ENCODE data around the gene ANKRD11. TPM values are rescaled to one million over a fixed set of nuclear protein-coding genes. Genes with fewer than 3 reads are reported as not detected.
"Not testable (repeated sequence)": the region's sequence is repeated elsewhere in the genome, so short reads cannot be mapped to it uniquely, and the experiment has no call there.

The ANKRD11 gene
- total and polyA plus RNA-seq, 7 experiments from 2014 or later: 8.7 to 254 (median 239) TPM

GRCh38 chr16:89264800-89265550 is 225.4 kb downstream of the ANKRD11 start:
- ChIA-PET CTCF (no interaction called here), POLR2A (no interaction called here)
- ATAC-seq (no peak), DNase-seq (no peak)
- Mint-ChIP-seq H3K27me3 (no peaks in the 10 kb centered on the region), H3K27ac (peak overlapping the region in 4 of 9 donors; percentile 33 to 54 (median 37)), H3K4me1 (peaks cover 0 to 5% (median 0%) of the 10 kb centered on the region in 7 donors), H3K9me3 (peaks cover 0 to 7% (median 0%) of the 10 kb centered on the region in 11 donors), H3K4me3 (peak overlapping the region in 1 of 10 donors; percentile 35), H3K36me3 (peaks cover 0 to 10% (median 4%) of the 10 kb centered on the region in 5 donors)
- Histone ChIP-seq H3K27ac (ENCODE audit: low read depth, low read length) (no peak overlapping the region), H3K27me3 (ENCODE audit: control insufficient read depth in 2 of 2, insufficient read depth in 2 of 2, low read length in 2 of 2) (no peaks in the 10 kb centered on the region), H3K4me1 (ENCODE audit: control insufficient read depth in 2 of 2, insufficient read depth in 2 of 2, low read length in 2 of 2) (no peaks in the 10 kb centered on the region), H3K36me3 (ENCODE audit: control insufficient read depth in 2 of 3, insufficient read depth in 3 of 3, low read length in 3 of 3) (peaks cover 0 to 42% (median 4%) of the 10 kb centered on the region in 3 experiments), H3K9me3 (ENCODE audit: control insufficient read depth in 2 of 3, low read length in 3 of 3) (peaks cover 0 to 6% (median 0%) of the 10 kb centered on the region in 3 experiments), H3K4me3 (ENCODE audit: low read length) (no peak overlapping the region)
- intact Hi-C loops (cut with micrococcal nuclease): no loop called here

GRCh38 chr16:89261691-89262563 is 228.4 kb downstream of the ANKRD11 start:
- ChIA-PET CTCF (no interaction called here), POLR2A (no interaction called here)
- H3K27me3 Mint-ChIP-seq: peaks cover 9 to 18% (median 10%) of the 10 kb centered on the region in 5 donors

GRCh38 chr16:89259901-89260300 is 230.5 kb downstream of the ANKRD11 start:
- intact Hi-C loops (cut with micrococcal nuclease); H3K36me3 Mint-ChIP-seq; H3K9me3 ChIP-seq (ENCODE audit: control insufficient read depth in 2 of 3, low read length in 3 of 3); H3K4me3 Mint-ChIP-seq; H3K27ac Mint-ChIP-seq; H3K9me3 Mint-ChIP-seq; H3K4me3 ChIP-seq (ENCODE audit: low read length); H3K27me3 ChIP-seq (ENCODE audit: control insufficient read depth in 2 of 2, insufficient read depth in 2 of 2, low read length in 2 of 2); DNase-seq; H3K36me3 ChIP-seq (ENCODE audit: control insufficient read depth in 2 of 3, insufficient read depth in 3 of 3, low read length in 3 of 3); ATAC-seq; CTCF ChIA-PET; H3K27ac ChIP-seq (ENCODE audit: low read depth, low read length): not testable (repeated sequence)
- POLR2A ChIA-PET: interaction anchor here (1.0 to 1.3 kb wide), 2 partner anchors 10 to 11 kb away, joined by 4 to 5 read pairs; no protein-coding TSS in a partner anchor
- Mint-ChIP-seq H3K4me1 (peaks cover 14 to 25% (median 17%) of the 10 kb centered on the region in 7 donors), H3K27me3 (peaks cover 14 to 31% (median 15%) of the 10 kb centered on the region in 5 donors)
- peaks cover 10 to 13% of the 10 kb centered on the region in 2 donors for H3K4me1 ChIP-seq (ENCODE audit: control insufficient read depth in 2 of 2, insufficient read depth in 2 of 2, low read length in 2 of 2)

More at GRCh38 chr16:89261691-89262563, 228.4 kb downstream of the ANKRD11 start:
- Histone ChIP-seq H3K36me3 (ENCODE audit: control insufficient read depth in 2 of 3, insufficient read depth in 3 of 3, low read length in 3 of 3) (peaks cover 0 to 19% (median 0%) of the 10 kb centered on the region in 3 experiments), H3K9me3 (ENCODE audit: control insufficient read depth in 2 of 3, low read length in 3 of 3) (peaks cover 0 to 6% (median 0%) of the 10 kb centered on the region in 3 experiments), H3K4me3 (ENCODE audit: low read length) (no peak overlapping the region), H3K27me3 (ENCODE audit: control insufficient read depth in 2 of 2, insufficient read depth in 2 of 2, low read length in 2 of 2) (peaks cover 0 to 4% of the 10 kb centered on the region in 2 donors), H3K4me1 (ENCODE audit: control insufficient read depth in 2 of 2, insufficient read depth in 2 of 2, low read length in 2 of 2) (peaks cover 5 to 6% of the 10 kb centered on the region in 2 donors), H3K27ac (ENCODE audit: low read depth, low read length) (no peak overlapping the region)
- intact Hi-C loops (cut with micrococcal nuclease): no loop called here
- H3K4me3 Mint-ChIP-seq: peak overlapping the region in 1 of 10 donors; percentile 35
- peaks cover 0 to under 1% (median 0%) of the 10 kb centered on the region in 5 donors for H3K36me3 Mint-ChIP-seq
- ATAC-seq: no peak
- DNase-seq: no peak
- H3K4me1 Mint-ChIP-seq: peaks cover 7 to 16% (median 12%) of the 10 kb centered on the region in 7 donors
- peaks cover 0 to 7% (median 0%) of the 10 kb centered on the region in 11 donors for H3K9me3 Mint-ChIP-seq
- H3K27ac Mint-ChIP-seq: peak overlapping the region in 4 of 9 donors; percentile 41 to 85 (median 64)

GRCh38 chr16:89257757-89258465 is 232.4 kb downstream of the ANKRD11 start:
- peaks cover 0 to 5% (median 0%) of the 10 kb centered on the region in 3 experiments for H3K9me3 ChIP-seq (ENCODE audit: control insufficient read depth in 2 of 3, low read length in 3 of 3)
- Mint-ChIP-seq H3K27me3 (peaks cover 14 to 37% (median 15%) of the 10 kb centered on the region in 5 donors), H3K4me3 (peak overlapping the region; percentile 44 to 85 (median 78)), H3K4me1 (peaks cover 14 to 25% (median 19%) of the 10 kb centered on the region in 7 donors), H3K9me3 (peaks cover 0 to 4% (median 0%) of the 10 kb centered on the region in 11 donors), H3K27ac (peak overlapping the region in 7 of 9 donors; percentile 22 to 77 (median 43)), H3K36me3 (no peaks in the 10 kb centered on the region)
- peaks cover 10 to 13% of the 10 kb centered on the region in 2 donors for H3K4me1 ChIP-seq (ENCODE audit: control insufficient read depth in 2 of 2, insufficient read depth in 2 of 2, low read length in 2 of 2)
- ATAC-seq (no peak), DNase-seq (no peak)
- H3K27me3 ChIP-seq (ENCODE audit: control insufficient read depth in 2 of 2, insufficient read depth in 2 of 2, low read length in 2 of 2): peaks cover 4% of the 10 kb centered on the region in 2 donors
- no peak overlapping the region for H3K27ac ChIP-seq (ENCODE audit: low read depth, low read length)
- H3K4me3 ChIP-seq (ENCODE audit: low read length): no peak overlapping the region
- ChIA-PET CTCF (no interaction called here), POLR2A (interaction anchor here (0.5 to 1.0 kb wide), 3 partner anchors 16 to 399 kb away, joined by 3 to 6 read pairs (median 4); no protein-coding TSS in a partner anchor)
- H3K36me3 ChIP-seq (ENCODE audit: control insufficient read depth in 2 of 3, insufficient read depth in 3 of 3, low read length in 3 of 3): no peaks in the 10 kb centered on the region
- intact Hi-C loops (cut with micrococcal nuclease): loop anchor here in 1 of 2 donors (2.0 kb wide), 1 partner anchor 31 kb away; no protein-coding TSS in a partner anchor

- intact Hi-C loops (cut with micrococcal nuclease): loop anchor here in 1 of 2 donors (2.0 kb wide), 1 partner anchor 31 kb away; no protein-coding TSS in a partner anchor
- ChIA-PET POLR2A (interaction anchor here (0.5 to 1.0 kb wide), 2 partner anchors 15 to 17 kb away, joined by 3 to 4 read pairs; no protein-coding TSS in a partner anchor), CTCF (no interaction called here)
- Histone ChIP-seq H3K36me3 (ENCODE audit: control insufficient read depth in 2 of 3, insufficient read depth in 3 of 3, low read length in 3 of 3) (no peaks in the 10 kb centered on the region), H3K9me3 (ENCODE audit: control insufficient read depth in 2 of 3, low read length in 3 of 3) (no peaks in the 10 kb centered on the region), H3K27ac (ENCODE audit: low read depth, low read length) (peak overlapping the region; percentile 19), H3K4me1 (ENCODE audit: control insufficient read depth in 2 of 2, insufficient read depth in 2 of 2, low read length in 2 of 2) (peaks cover 10 to 13% of the 10 kb centered on the region in 2 donors), H3K27me3 (ENCODE audit: control insufficient read depth in 2 of 2, insufficient read depth in 2 of 2, low read length in 2 of 2) (peaks cover 4% of the 10 kb centered on the region in 2 donors), H3K4me3 (ENCODE audit: low read length) (peak overlapping the region; percentile 52)
- Mint-ChIP-seq H3K36me3 (no peaks in the 10 kb centered on the region), H3K4me1 (peaks cover 14 to 25% (median 19%) of the 10 kb centered on the region in 7 donors), H3K4me3 (peak overlapping the region; percentile 44 to 85 (median 78)), H3K9me3 (peaks cover 0 to 1% (median 0%) of the 10 kb centered on the region in 11 donors), H3K27me3 (peaks cover 14 to 37% (median 15%) of the 10 kb centered on the region in 5 donors), H3K27ac (peak overlapping the region in 5 of 9 donors; percentile 22 to 74 (median 46))
- DNase-seq: no peak
- ATAC-seq: peak; percentile 19
Observed at GRCh38 chr16:89257281-89257731, 233.1 kb downstream of the ANKRD11 start.

All from naive thymus-derived CD4-positive, alpha-beta T cell (primary cell).